Mucosa of gallbladder (tissue), 1 donor: Measurements from ENCODE around the gene ARL14EP. TPM values are rescaled to one million over a fixed set of nuclear protein-coding genes. Genes with fewer than 3 reads are reported as not detected.

Experiments used
- DNase-seq: peaks from one replicate; pipeline ENCODE4 v3.0.0-alpha.2; 2020; ENCODE audit warnings: low spot score
- total RNA-seq: library from RNA; stranded (reverse); gene quantifications from one replicate; pipeline ENCODE4 v1.2.1, GENCODE V29; 2021
- donor health status: DM: no; HTN: no; CAD: no.

Gene ARL14EP
- total RNA-seq, 1 donor from 2014 or later: 24.5 TPM

DNA sequence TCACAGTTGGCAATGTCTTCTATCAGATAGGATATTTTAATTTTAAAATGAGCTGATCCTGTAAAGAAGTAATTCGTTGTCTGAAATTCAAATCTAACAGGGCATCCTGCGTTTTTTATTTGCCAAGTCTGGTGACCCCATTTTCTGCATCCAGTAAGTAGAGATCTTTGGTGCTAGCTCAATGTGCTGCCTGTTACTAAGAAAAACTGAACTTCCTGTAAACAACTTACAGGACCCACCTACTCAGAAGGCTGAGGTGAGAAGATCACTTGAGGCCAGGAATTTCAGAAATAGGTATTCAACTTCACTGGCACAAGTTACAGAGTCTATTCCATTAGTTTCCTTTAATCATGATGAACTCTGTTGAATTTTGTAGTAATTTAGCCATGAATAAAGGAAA lies 4.0 kb downstream of the ARL14EP start:
- DNase-seq: no peak

DNA sequence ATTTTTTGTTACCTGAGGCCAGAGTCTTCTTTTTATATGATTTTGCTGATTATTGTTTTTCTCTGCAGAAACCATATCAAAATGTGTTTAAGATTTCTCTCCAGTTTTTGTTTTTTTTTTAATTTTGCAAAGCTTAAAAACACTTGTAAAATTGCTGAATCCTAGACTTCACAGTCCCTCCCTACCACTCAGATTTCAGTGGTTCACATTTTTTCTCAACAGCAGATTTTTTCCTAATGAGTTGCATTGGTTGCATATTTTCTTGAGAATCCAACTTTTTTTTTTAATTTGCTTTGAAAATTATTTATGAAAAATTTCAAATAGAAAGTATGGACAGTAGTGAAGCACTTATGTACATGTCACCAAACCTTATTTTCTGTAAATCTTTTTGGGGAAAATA lies 5.8 kb downstream of the ARL14EP start:
- DNase-seq: no peak

DNA sequence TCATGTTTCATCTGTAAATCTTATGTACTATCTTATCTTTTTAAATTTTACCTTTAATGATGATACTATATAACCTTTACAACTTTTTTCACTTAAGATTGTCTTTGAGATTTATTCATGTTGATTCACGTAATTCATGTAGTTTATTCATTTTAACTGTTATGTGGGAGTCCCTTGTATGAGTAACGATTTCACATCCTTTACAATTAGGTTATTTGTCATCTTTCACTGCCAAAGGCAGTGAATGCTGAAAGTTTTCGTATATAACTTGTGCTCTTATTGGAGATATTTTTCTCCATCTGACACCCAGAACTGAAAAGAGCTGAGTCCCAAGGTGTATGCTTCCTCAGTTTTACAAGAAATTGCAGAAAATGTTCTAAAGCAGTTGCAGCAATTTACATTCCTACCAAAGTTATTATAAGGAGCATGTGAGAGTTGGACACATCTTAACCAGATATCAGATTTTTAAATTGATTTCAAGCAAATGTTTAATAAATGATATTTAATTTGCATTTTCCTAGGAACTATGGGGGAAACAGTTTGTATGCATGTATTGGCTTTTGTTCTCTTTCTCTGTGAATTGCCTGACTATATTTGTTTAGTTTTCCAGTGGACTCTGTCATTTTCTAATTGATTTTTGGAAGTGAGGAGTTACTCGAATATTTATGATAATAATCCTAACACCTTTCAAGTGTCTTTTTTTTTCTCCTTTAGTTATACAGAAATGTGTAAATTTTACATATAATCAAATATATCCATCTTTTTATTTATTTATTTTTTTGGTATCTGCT lies 6.4 kb downstream of the ARL14EP start:
- DNase-seq: no peak

DNA sequence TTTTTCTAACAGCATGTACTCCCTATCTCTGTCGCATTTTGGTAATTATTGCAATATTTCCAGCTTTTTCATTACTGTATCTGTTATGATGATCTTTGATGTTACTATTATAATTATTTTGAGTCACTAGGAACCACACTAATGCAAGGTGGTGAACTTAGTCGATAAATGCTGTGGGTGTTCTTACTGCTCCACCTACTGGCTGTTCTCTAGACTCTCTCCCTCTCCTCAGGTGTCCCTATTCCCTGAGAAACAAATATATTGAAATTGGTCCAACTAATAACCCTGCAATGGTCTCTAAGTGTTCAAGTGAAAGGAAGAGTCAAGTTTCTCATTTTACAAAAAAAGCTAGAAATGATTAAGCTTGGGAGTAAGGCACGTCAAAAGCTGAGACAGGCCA lies 10.5 kb downstream of the ARL14EP start:
- DNase-seq: no peak

DNA sequence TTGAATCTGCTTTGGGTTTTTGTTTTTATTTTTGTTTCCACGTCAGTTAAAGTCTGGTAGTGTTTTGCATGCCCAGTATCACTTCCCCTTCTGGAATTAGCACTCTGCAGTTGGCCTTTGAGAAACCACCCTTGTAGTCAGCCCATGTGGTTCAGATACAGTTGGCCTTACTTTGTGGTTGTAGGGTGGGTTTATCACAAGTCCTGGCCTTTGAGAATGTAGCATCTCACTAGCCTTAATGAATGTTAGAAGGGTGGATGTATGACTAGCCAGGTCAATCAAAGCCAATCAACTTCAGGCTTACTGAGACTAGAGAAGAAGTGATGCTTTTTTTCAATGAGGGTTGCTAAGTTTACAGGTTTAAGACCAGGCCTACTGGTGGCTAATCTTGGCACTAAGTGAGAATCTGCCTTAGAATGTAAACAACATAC lies 19.8 kb downstream of the ARL14EP start:
- no peak for DNase-seq

DNA sequence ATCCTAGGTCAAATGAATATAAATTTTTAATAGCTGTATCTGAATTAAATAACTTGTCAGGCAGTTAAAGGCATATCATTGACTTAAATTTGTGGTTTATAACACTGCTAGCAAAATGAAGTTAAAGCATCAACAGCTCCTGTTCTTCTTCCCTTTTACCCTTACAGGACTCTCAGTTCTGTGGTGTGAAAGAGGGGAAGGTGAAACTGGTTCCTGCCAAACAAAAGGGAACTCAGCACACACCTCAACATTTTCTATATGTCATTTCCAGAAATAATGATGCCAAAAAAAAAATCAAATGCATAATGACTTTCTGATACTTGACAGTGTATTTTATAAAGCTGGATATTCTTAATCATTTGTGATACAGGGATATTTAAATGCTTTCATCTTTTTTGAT lies 21.2 kb downstream of the ARL14EP start:
- DNase-seq: no peak

DNA sequence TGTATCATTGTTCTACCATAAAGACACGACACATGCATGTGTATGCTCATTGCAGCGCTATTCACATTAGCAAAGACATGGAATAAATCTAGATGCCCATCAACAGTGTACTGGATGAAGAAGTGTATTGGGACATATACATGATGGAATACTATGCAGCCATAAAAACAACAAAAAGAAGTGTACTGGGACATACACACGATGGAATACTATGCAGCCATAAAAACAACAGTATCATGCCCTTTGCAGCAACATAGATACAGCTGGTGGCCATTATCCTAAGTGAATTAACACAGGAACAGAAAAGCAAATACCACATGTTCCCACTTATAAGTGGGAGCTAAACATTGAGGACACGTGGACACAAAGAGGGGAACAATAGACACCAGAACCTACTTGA lies 22.7 kb downstream of the ARL14EP start:
- DNase-seq: no peak

DNA sequence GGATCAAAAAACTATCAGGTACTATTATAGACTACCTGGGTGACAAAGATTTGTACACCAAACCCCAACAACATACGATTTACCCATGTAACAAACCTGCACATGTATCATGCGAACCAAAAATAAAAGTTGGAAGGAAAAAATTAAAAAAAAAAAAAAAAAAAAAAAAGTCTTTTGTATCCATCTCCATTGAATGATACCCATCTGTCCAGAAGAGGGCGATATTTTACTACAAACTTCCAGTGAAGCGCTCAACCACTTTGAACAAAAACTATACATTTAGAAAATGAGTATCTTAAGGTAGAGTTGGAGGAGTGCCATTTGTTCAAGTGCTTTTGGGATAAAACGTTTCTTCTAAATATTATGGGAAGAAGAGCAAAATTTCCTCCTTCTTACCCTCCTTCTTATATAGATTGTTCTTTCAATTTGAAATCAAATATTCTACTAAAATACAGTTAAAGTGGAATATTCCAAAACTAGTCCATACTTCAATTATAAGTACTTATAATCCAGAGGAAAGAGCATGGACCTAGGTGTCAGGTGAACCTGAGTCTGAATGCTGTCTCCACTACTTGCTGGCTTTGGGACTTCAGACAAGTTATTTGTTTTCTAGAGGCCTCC lies 23.3 kb downstream of the ARL14EP start:
- no peak for DNase-seq

DNA sequence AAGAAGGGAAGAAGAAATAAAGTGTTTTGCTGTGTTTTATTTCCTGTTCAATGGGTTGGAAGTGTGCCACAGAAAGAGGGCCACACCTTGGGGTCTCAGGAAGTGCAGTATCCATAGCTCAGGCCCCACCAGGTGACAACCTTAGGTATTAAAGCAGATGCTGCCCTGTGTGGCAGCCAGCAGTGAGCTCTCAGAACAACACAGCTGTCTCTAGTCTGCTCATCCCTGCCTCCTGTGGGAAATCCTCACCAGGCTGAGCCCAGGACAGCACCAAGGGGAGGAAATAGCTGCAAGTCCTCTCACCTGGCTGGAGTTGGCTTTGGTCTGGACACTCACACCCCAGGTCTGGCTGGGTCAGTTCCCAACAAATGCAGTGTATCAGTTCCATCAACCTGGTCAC lies 25.1 kb downstream of the ARL14EP start:
- no peak for DNase-seq

DNA sequence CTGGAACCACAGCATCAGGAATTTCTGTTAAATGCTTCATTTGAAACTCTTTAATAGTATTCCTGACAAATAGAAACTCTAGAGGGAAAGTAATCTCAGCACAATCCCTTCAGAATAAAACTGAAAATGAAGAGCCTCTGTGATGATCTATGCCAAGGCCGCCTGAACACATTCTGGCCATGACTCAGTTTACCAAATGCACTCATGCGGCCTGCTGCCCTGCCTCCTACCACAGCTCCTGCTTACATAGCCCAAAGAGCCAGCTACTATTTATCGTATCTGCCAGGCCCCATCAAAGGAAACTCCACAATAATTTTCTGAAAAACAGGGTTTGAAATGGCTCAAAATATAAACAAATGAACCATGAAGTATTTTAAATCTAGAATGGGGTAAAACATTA lies 27.0 kb downstream of the ARL14EP start:
- no peak for DNase-seq

DNA sequence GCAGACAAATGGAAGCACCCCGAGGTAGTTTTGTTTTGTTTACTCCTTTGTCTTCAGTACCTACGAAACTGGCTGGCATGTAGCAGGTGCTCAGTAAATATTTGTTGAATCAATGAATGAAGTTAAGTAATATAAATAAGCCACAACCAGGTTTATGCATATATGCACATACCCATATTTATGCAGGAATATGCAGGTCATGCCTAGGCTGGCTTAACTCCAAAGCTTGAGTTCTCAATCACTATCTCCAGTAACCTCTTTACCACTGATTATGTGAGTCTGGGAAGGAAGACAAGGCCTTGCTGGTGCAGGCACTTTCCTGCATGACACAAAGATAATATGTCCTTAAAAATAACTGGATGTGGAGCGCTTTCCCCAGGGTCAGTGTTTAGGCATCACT lies 27.5 kb downstream of the ARL14EP start:
- DNase-seq: no peak

DNA sequence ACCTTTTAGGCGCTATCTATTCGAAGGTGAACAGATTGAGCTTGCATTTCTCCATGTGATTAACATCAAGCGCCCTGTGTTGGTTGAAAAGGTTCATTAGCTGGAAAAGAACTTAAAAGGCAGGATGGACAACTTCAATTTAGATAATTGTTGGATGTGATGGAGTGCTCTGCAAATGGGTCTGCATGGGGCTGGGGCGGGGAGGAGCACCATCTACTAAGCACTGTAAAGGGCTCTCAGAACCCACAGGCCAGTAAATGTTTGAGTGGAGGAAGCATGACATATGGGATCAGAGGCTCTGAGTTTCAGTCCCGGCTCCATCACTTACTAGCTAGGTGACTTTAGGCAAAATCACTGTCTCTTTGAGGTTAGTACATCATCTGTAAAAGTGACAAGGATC lies 28.2 kb downstream of the ARL14EP start:
- DNase-seq: no peak

DNA sequence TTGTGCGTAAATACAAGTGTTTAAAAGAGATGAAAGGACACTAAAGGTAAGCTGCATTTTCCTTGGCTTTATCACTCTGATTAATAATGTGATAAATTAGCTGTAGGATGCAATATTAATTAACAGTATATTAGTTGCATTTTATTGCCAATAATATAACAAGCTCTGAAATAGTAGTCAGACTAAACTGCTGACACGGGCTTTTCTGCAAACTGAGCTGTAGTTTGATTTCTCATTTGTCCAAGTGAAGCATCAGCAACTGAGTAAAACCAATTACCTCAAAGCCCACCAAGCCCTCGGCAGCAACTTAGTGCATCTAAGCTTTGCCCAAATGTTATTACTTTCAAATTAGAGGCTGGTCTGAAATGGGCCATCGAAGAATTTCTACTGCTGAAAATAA lies 33.5 kb downstream of the ARL14EP start:
- DNase-seq: no peak

DNA sequence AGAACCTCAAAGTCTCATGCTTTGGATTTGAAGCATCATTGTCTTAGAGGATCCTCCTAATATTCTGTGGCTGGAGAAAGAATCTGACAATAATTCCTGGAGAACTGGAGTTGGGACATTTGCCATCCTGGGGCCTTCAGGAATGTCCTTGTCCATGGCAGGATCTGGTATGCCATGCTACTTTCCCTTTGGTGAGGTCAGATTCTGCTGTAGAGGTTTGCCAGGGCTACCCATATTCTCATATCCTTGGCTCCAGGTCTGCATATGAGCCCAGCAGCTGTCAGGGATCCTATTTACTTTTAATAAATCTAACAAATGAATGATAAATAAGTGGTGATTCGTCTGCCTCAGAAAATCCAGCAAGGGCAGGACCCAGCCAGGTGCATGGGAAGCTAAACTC lies 35.0 kb downstream of the ARL14EP start:
- no peak for DNase-seq

DNA sequence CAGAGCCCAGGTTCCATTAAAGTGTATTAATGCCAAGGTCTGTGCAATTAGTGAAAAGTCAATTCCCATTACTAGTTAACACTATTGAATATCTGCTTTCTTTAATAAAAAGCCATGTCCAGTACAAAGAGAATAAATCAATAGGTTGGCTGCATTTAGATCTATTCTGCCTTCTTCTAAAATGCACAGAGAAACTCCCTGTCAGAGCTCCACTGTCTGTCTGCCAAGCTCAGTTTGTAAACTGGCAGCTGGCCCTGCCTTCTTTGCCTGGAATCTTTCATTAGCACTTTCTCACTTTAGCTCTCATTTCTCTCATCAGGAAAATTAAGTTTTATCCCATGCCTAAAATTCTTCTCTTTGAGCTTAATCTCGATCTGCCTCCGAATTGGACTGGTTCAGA lies 35.6 kb downstream of the ARL14EP start:
- no peak for DNase-seq

DNA sequence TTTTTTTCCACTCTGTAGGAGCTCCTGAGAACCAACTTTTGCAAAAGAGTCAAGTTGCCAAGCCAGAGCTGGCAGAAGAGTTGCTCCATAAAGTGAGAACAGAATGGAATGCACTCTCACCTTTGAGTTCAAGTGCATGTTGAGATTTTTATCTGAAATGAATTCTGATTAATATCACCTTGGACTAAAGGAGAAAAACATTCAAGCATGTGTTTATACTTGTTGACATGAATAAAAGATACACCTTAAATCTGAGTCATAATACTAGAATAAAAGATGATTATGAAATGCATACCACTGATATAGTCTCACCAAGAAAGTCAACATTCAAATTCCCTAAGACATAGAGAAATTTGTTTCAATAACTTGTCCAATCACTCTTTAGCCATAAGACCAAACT lies 37.8 kb downstream of the ARL14EP start:
- DNase-seq: no peak

DNA sequence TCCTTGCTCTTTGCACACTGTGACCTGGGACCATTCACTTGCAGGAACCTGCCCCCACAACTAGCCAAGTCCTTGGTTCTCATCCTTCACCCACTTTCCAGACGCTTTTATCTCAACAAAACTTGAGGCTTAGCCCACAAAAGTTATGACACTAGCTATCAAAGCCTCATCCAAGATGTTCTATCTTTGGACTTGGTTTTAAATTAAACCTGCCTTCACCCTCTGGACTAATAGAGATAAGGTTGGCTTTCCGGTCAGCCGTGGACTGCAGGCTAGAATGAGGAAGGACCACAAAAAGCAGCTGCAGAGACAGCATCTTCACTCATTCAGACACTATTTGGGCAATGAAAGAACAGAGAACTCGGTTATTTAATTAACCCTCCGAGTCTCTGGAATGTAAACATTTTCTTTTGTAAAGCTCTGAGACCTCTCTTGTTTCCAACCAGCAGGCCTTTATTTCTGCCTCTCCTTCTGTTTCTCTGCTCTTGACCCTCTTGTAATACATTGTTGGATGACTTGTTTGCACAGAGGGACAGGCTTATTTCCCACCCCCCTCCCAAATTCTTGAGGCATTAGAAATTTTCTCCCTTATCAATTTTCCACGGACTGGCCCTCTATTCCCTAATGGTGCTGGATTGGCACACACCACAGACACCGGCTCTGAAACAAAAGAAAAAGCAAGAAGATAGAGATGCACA lies 41.4 kb downstream of the ARL14EP start:
- no peak for DNase-seq

DNA sequence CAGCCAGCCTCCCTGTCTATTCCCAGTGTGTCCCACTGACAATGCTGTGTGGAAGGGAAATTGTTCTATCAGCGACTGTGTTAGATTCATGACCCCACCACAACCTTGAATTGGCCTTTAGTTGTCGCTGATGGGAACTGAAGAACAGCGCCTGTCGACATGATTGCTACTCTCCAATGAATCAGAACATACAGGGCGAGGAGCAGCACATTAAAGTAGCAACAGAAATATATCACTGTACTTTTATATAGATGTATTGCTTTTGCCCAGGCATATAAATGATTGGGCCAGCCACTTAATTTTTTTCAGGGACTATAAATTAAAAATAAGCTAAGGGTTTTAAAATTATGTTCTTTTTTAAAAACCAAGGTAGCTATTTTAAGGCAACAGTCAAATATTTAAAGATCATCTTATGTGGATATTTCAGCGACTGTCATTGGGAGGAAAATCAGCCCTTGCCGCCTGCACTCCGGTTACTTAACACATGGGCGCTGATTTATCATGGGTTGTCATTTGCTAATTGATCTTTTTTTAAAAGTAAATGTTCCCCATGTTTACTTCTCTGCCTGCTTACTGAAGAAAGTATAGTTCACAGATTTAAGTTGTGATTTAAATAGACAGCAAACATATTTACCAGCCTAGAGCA lies 42.1 kb downstream of the ARL14EP start:
- DNase-seq: no peak

DNA sequence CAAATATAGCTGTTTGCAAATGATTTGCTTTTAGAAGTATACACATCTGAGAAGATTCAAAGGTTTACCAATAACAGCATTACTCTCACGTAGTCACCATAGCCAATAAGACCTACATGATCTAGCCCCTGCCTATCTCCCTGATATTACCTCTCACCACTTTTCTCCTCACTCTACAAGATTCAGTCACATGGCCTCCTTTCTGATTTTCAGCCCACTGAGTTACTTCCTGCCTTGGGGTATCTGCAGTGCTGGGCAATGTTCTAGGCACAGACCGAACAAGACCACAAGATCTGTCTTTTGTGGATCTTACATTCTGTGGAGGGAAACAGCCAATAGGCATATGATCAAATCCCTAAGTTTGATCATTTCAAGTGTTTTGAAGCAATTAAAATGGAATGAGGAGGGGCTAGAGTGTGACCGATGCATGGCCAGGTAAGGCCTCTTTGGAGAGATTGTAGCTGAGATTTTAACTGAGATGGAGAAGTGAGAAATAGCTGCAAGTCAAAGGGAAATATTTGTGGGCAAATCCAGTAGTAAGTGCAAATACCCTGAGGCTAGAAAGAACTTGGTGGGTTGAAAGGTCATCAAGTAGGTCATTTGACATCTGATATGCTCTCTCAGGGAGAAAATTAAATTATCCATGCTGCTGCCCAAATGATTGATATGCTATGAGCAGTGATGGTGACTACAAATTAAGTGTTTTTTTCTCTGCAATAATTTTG lies 43.1 kb downstream of the ARL14EP start:
- DNase-seq: no peak

DNA sequence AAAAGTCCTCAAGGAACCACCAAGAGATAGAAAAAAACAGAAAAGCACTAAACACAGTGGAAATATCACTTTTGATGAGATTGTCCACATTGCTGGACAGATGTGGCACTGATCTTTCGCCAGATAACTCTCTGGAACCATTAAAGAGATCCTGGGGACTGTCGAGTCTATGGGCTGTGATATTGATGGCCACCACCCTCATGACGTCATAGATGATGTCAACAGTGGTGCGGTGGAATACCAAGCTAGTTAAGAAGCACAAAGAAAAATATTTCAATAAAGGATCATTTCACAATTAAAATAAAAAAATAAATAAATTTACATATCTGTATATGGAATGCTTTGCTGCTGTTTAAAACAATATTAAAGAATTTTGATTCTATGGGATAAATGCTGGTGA lies 45.5 kb downstream of the ARL14EP start:
- DNase-seq: no peak

DNA sequence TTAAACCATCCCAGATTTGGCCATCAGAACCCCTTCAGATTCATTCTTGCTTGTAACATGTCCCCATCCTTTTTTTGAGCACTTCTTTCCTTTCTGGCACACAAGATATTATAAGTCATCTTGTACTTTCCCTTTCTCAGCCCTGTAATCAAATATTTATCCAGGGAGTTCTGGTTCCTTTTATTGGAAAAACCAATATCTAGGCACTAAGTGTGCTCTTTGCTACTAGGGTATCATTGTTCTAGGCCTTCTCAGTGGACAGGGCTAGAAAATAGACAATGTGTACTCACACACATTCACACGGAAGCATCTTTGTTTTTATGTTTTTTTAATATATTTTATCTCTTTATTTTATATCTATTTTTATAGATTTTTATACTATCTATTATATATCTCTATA lies 47.3 kb downstream of the ARL14EP start:
- DNase-seq: no peak

DNA sequence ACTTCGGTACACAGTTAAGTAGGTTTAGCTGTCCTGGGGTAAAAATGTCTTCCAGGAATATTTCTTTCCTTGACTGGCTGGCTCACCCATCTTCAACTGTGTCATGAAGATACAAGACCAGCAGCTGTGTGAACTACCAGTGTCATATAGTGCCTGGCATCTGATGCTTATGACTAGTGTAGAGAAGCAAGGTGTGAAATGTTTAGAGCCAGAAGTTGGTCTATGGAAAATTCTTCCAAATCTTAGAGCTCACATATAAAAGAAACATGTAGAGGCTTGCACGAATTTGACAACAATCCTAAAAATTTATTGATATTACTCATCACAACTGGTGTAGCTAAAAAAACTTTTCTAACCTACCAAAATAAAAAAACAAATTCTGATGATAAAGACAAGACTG lies 54.4 kb downstream of the ARL14EP start:
- DNase-seq: no peak
